ENCODE results near the gene MAP6.

The MAP6 gene

GRCh38 chr11:75665126-75665525 lies 3.7 kb downstream of the MAP6 start:
- DNase-seq = no peak

GRCh38 chr11:75664389-75664788 lies 4.4 kb downstream of the MAP6 start:
- DNase-seq = no peak

DNA sequence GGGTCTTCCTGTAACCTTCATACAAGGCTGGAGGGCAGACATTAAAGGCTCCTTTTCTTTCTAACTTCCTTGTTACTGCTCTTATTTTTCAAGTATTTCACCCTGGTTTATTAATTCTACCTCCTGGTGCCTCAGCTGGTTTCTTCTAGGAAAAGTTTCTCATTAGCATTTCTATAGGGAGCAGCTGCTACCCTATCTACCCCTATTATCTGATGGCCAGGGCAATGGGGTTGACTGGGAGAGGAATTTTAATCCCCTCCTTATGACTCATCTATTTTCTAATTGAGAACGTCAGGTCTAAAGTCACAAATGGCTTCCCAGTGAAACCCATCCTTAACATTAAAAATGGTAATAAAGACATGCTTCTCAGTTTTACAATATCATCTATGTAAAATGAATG lies 5.0 kb downstream of the MAP6 start:
- DNase-seq = no peak

DNA sequence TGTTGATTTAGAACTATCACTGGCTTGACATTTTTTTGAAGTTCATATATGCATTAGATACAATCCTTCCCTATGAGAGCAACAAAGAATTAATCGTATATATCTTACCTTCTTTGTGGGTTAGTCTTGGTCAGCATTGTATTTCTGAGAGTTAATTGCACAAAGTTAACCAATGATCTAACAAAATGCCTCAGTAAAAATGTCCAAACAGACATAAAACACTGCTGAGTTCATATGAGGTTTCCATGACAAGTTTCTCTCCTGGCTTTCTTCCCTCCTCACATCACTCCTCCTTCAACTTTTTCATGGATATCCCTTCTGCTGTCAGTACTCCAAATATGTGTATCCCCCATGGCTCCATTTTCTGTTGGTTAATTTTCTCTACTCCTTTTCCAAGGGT lies 9.0 kb downstream of the MAP6 start:
- no peak for DNase-seq

DNA sequence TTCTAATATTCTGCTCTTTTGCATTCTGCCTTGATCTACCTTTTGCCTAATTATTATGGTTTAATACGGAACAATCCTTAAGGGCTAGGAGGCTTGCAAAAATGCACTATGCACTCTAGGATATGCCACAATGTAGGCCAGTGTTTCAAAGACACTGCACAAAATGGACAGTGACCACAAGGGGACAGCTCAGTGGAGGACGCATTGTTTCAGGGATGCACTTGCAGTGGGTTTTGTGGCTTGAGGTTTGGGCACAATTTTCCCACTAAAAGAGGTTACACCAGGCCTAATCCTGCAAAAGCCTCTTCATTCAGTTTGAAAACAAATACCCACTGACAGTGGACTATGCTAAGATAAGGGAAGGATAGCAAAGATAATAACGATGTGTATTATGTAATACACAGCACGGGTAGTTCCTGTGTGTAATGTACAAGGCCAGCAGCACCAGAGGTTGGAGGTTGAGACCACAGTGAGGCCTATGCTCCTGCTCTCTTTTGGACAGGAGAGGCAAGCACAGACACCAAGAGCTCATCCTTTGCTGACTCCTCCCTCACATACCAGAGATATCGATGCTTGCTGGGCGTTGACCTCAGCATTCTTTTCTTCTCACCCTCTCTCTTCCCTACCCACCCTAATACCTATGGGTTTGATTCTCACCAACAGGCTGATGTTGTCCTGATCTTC lies 12.7 kb downstream of the MAP6 start:
- no peak for DNase-seq

DNA sequence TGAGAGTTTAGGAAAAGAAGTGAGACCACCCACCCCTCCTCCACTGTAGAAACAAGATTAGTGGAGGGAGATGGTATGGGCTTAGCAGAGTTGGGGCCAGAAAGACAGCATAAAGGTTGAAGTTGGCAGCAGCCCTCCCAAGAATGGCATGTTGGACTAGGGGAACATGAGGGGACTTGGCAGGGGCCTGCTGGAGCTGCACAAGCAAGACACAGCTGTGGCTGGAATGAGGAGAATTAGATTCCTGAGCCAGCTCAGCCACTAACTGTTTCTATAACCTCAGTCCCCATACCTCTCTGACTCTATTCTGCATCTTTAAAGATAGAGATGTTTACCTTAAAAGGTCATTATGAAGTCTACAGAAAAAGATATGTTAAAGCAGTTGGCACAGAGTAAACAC lies 13.2 kb downstream of the MAP6 start:
- no peak for DNase-seq

- DNase-seq = no peak
These were observed 14.5 kb downstream of the MAP6 start for GRCh38 chr11:75654314-75654713.

- DNase-seq = no peak
These were observed 15.3 kb downstream of the MAP6 start for GRCh38 chr11:75653532-75653931.

DNA sequence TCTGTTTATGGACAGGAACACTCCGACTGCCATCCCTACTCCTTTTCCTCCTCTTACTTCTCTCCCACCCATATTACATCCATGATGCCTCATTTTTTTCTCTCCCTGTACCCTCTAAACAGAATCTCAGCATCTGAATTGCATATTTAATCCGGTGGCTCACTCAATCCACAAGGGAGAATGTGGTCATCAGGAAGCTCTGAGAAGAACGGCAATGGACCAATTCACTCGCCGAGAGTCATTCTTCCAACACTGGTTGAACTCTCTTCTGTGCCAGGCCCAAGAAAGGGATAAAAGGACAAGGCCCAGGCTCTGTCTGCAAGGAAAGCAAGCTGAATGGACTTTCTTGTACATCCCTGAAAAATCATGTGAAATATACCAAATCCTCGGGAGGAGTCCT lies 15.9 kb downstream of the MAP6 start:
- no peak for DNase-seq

GRCh38 chr11:75651218-75651617 lies 17.6 kb downstream of the MAP6 start:
- no peak for DNase-seq

- DNase-seq = no peak
These were observed 18.6 kb downstream of the MAP6 start for GRCh38 chr11:75650167-75650723.

DNA sequence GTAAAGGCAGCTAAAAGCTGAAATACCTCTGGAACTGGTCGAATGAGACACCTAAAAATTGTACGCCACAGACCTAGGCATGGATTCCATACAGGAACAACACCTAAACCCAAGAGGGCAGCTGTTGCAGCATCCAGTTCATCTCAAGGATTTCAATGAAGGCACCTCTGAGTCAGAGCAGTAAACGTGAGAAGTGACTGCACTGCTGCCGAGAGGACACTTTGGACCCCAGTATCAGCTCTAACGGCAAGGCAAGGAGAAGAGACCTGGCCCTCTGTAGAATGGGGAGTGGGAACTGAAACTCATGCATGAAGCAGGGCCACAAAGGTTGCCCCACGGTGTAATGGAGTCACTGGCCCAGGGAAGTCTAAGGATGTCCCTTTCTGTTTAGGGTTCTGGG lies 23.9 kb downstream of the MAP6 start:
- no peak for DNase-seq

GRCh38 chr11:75644370-75644769 lies 24.5 kb downstream of the MAP6 start:
- no peak for DNase-seq

- DNase-seq = no peak
These were observed 26.3 kb downstream of the MAP6 start for GRCh38 chr11:75642402-75643113.

DNA sequence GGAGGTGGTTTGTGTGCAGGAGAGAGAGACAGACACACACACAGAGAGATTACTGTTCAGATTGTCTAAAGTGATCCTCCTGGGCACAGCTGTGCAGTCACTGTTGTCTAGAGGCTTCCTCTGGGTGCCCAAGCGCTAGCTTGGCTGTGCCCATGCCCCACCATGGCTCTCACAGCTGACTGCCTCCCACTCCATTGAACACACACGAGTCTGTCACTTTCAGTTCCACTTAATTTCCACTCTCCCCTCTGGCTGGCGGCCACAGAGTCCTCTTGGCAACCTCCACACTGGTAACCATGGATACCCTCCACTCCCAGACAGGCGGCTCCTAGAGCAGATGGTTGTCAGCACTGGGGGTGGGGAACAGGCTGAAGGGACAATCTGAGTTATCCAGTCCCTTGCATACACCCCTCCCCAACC lies 29.1 kb downstream of the MAP6 start:
- DNase-seq = no peak

- no peak for DNase-seq
These were observed 30.8 kb downstream of the MAP6 start for GRCh38 chr11:75637998-75638397.

GRCh38 chr11:75635066-75635862 lies 33.6 kb downstream of the MAP6 start:
- DNase-seq = no peak

DNA sequence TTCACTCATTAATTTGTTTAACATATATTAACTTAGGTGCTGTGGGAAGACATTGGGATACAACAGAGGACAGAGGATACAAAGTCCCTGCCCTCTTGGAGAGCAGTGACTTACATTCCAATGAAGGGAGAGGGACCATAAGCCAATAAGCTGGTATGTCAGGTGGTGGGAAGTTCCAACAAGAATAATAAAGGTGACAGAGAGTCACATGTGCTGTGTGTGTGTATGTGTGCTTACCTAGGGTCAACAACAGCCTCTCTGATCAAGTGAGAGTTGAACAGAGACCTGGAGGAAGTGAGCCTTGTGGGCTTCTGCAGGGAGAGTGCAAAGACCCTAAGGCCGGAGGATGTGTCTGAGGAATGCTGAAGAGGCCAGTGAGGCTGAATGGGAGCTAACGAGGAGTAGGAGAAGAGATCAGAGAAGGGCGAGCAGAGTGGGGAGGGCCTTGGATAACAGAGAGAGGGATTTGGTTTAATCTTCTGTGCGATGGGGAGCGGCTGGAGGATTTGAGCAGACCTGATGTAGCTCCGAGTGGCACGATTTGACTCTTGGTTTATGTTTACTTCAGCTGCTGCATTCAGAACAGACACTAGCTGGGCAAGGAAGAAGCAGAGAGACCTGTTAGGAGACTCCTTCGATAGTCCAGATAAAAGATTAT lies 35.3 kb downstream of the MAP6 start:
- DNase-seq = no peak

DNA sequence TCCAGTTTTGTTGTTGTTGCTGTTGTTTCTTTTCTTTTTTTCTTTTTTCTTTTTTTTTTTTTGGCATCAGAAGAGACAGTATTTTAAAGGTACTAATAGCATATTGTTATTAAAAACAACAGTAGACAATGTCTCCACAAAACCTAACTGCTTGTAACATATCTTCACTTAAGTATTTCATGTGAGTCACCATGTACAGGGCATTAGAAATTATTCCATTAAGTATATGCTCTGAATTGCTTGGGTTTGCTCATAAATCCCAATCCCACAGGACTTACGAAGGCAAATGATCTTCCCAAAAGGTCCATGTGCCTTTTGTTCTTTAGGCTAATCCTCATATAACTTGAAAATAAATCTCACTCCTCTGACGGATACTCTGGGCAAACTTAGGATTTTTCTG lies 35.9 kb downstream of the MAP6 start:
- DNase-seq = no peak

GRCh38 chr11:75632450-75632849 lies 36.4 kb downstream of the MAP6 start:
- DNase-seq = no peak

DNA sequence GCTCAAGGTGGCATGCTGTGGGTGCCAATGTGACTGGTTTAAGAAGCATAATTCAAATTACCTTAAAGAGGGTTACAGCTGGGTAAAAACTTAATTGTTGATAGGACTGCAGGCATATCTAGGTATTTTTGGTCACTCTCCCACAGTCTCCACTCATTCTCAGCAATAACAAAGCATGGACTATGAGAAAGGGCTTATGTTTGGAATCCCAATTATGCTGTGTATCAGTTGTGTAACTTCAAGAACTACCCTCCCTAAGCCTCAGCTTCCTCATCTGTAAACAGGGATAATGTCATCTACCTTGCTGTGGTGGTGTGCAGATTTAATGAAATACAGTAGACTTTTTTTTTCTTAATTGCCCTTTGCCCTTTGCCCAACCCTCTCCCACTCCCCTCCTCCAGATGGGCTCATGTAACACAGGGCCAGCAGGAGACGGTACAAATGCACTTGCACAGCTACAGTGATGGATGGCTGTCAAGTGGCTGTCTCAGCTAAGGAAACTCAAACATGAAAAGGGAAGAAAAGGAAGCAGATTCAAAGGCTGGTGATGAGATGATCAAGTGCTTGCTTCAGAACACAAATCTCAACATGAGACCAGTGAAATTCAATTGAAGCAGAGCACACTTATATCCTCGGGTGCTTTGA lies 37.6 kb downstream of the MAP6 start:
- DNase-seq = no peak

GRCh38 chr11:75627906-75628668 lies 40.8 kb downstream of the MAP6 start:
- no peak for DNase-seq

Measured in stimulated activated CD4-positive, alpha-beta T cell treated with anti-CD3 and anti-CD28 coated beads, Interleukin-1b, Interleukin-23, amount 100 ng/mL, for 48 hours (primary cell).